ENCODE results near the gene RPL29.

GRCh38 chr3:52034212-52034611, 38.5 kb upstream of the RPL29 start:
- no peak for TF ChIP-seq HMGXB4 (CRISPR knock-in tag; IDR thresholded peaks at IDR 0.05; ENCODE audit: borderline replicate concordance in 1 of 2, low read depth in 1 of 2)
- no peak for TF ChIP-seq EZH2 (conservative IDR thresholded peaks at IDR 0.05; ENCODE audit: low read depth, low read length)
- TF ChIP-seq ZNF138 (CRISPR knock-in tag; IDR thresholded peaks at IDR 0.05; ENCODE audit: low read depth): no peak
- TF ChIP-seq SOX13 (IDR thresholded peaks at IDR 0.05): no peak
- no peak for TF ChIP-seq SOX13 (CRISPR knock-in tag; conservative IDR thresholded peaks at IDR 0.05 in 1 of 2, IDR thresholded peaks at IDR 0.05 in 1 of 2)
- TF ChIP-seq XBP1 (CRISPR knock-in tag; IDR thresholded peaks at IDR 0.05): no peak
- TF ChIP-seq ATF1 (CRISPR knock-in tag; IDR thresholded peaks at IDR 0.05): no peak
- no peak for TF ChIP-seq ZNF747 (CRISPR knock-in tag; IDR thresholded peaks at IDR 0.05; ENCODE audit: borderline replicate concordance)
- peak; percentile 53 for TF ChIP-seq PATZ1 (CRISPR knock-in tag; IDR thresholded peaks at IDR 0.05)

All from HepG2 (cell line).